ENCODE measurements around the gene SMIM33. TPM values are rescaled to one million over a fixed set of nuclear protein-coding genes. Genes with fewer than 3 reads are reported as not detected.
A peak's percentile ranks its signal among the peaks of the same experiment; 100 is the strongest.
"Not testable (repeated sequence)": the region's sequence is repeated elsewhere in the genome, so short reads cannot be mapped to it uniquely, and the experiment has no call there.

Gene SMIM33
- total and polyA plus RNA-seq, 4 experiments from 2014 or later, result 0.31 to 1.2 (median 1.0) TPM

DNA sequence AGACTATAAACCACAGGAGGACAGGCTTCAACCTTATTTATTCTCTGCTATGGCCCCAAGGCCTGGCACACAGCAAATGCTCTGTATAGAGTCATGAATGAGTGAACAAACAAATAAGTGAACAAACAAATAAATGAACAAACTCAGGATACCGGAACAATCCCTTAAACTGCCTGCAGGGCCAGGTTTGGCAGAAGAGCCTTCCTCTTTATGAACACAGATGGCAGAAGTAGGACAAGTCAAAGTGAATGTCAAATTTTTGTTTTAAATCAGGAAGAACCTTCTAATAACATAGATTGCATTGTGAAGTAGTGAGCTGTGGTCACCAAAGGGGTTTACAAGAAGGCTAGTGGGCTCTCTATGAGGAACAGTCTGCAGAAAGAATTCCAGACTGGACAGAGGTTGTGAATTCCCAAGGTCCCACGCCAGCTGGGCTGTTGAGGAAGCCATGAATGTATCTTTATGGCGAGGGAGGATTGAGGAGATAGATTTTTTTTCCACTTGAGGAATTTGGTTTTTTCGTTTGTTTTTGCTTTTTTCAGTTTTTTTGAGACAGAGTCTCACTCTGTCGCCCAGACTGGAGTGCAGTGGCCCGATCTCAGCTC, 42.1 kb downstream of the SMIM33 start:
- CTCF ChIA-PET (ENCODE audit: partially characterized antibody), result interaction anchor here (0.7 to 17.6 kb wide), 25 partner anchors 10 to 252 kb away, joined by 3 to 632 read pairs (median 8); partner anchors contain the start of genes DNAJC18, MZB1, SMIM33 and SPATA24
- H3K4me1 ChIP-seq (ENCODE audit: insufficient read depth, low read length), result peaks cover 34% of the 10 kb centered on the region
- peaks cover 32 to 50% (median 42%) of the 10 kb centered on the region in 4 donors for H3K4me1 Mint-ChIP-seq
- H3K36me3 Mint-ChIP-seq, result no peaks in the 10 kb centered on the region
- H3K4me3 Mint-ChIP-seq, result peak overlapping the region in 5 of 8 donors; percentile 26 to 60 (median 55)
- no peak for DNase-seq
- H3K36me3 ChIP-seq (ENCODE audit: insufficient read depth, low read length), result no peaks in the 10 kb centered on the region
- intact Hi-C loops (cut with micrococcal nuclease), result loop anchor here (1.0 to 5.0 kb wide), 4 partner anchors 31 to 226 kb away; partner anchors contain the start of gene STING1
- H3K27me3 Mint-ChIP-seq, result no peaks in the 10 kb centered on the region
- no peaks in the 10 kb centered on the region for H3K9me3 ChIP-seq (ENCODE audit: control insufficient read depth in 1 of 2, low read length in 2 of 2)
- H3K4me3 ChIP-seq (ENCODE audit: low read length in 2 of 2), result no peak overlapping the region
- POLR2A ChIA-PET (ENCODE audit: partially characterized antibody), result interaction anchor here (1.0 to 6.2 kb wide), 7 partner anchors 30 to 109 kb away, joined by 3 to 103 read pairs (median 10); partner anchors contain the start of genes DNAJC18, SMIM33, SPATA24 and STING1
- H3K27ac ChIP-seq (ENCODE audit: low read depth, low read length), result no peak overlapping the region
- peaks cover 0 to 3% (median 0%) of the 10 kb centered on the region in 8 donors for H3K9me3 Mint-ChIP-seq
- H3K27me3 ChIP-seq (ENCODE audit: insufficient read depth, low read length), result no peaks in the 10 kb centered on the region
- H3K27ac Mint-ChIP-seq, result peak overlapping the region in 6 of 7 donors; percentile 32 to 86 (median 60)

DNA sequence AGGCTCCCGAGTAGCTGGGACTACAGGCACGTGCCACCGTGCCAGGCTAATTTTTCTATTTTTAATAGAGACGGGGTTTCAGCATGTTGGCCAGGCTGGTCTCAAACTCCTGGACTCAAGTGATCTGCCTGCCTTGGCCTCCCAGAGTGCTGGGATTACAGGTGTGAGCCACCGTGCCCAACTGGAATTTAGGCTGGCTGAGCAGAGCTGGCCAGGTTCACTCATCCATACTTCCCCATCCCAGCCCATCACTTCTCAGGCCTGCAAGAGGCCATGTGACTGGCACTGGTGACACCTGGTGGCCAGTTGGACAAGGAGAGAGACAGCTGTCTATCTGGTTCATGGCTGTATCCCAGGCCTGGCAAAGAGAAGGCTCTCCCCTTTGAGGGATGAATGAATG, 42.6 kb downstream of the SMIM33 start:
- not testable (repeated sequence) for H3K4me3 ChIP-seq (ENCODE audit: low read length in 2 of 2); H3K27me3 Mint-ChIP-seq; H3K27me3 ChIP-seq (ENCODE audit: insufficient read depth, low read length); H3K36me3 ChIP-seq (ENCODE audit: insufficient read depth, low read length); H3K9me3 ChIP-seq (ENCODE audit: control insufficient read depth in 1 of 2, low read length in 2 of 2); H3K27ac ChIP-seq (ENCODE audit: low read depth, low read length); H3K9me3 Mint-ChIP-seq; H3K36me3 Mint-ChIP-seq
- Mint-ChIP-seq H3K27ac (peak overlapping the region in 6 of 7 donors; percentile 5 to 81 (median 48)), H3K4me3 (peak overlapping the region in 2 of 8 donors; percentile 21 to 27), H3K4me1 (peaks cover 35 to 54% (median 46%) of the 10 kb centered on the region in 4 donors)
- intact Hi-C loops (cut with micrococcal nuclease), result loop anchor here (1.0 to 5.0 kb wide), 4 partner anchors 31 to 226 kb away; partner anchors contain the start of gene STING1
- peaks cover 37% of the 10 kb centered on the region for H3K4me1 ChIP-seq (ENCODE audit: insufficient read depth, low read length)
- ChIA-PET POLR2A (ENCODE audit: partially characterized antibody) (interaction anchor here (0.6 to 6.2 kb wide), 8 partner anchors 31 to 110 kb away, joined by 3 to 103 read pairs (median 4); partner anchors contain the start of genes DNAJC18, SMIM33, SPATA24 and STING1), CTCF (ENCODE audit: partially characterized antibody) (interaction anchor here (0.7 to 17.6 kb wide), 29 partner anchors 10 to 239 kb away, joined by 3 to 632 read pairs (median 7); partner anchors contain the start of genes DNAJC18, MZB1, SMIM33 and SPATA24)
- DNase-seq, result peak; percentile 68 to 78 (median 74)

DNA sequence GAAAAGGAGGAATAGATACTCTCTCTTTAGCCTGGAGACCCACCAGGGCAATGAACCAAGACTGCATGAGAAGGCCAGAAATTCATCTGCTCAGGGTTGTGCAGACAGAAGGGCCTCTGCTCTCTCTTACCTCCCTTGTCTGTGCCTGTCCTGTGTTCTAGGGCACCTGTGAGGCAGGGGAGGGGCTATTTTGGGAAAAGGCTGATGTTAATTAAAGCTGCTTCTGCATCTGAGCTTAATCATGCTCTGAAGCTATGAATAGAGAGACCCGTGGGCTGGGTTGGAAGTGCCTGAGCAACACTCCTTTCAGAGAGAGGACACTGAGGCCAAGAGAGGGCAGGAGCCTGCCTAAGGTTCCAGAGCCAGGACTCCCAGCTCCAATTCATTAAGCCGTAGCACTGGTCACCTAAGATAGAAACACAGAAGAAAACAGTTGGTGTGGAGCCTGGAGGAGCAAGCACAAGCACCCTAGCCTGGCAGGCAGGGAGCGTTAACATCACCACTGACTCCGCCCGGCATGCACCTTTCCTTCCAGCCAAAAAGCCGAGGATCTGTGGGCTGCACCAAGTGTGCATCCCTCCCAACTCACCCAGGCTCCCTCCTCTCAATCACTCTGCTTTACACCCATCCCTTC, 43.2 kb downstream of the SMIM33 start:
- peaks cover 0 to 3% (median 0%) of the 10 kb centered on the region in 8 donors for H3K9me3 Mint-ChIP-seq
- Histone ChIP-seq H3K27ac (ENCODE audit: low read depth, low read length) (no peak overlapping the region), H3K4me3 (ENCODE audit: low read length in 2 of 2) (no peak overlapping the region), H3K27me3 (ENCODE audit: insufficient read depth, low read length) (no peaks in the 10 kb centered on the region), H3K9me3 (ENCODE audit: control insufficient read depth in 1 of 2, low read length in 2 of 2) (no peaks in the 10 kb centered on the region), H3K36me3 (ENCODE audit: insufficient read depth, low read length) (no peaks in the 10 kb centered on the region), H3K4me1 (ENCODE audit: insufficient read depth, low read length) (peaks cover 41% of the 10 kb centered on the region)
- no peak for DNase-seq
- POLR2A ChIA-PET (ENCODE audit: partially characterized antibody), result interaction anchor here (0.6 to 6.2 kb wide), 7 partner anchors 32 to 110 kb away, joined by 3 to 103 read pairs (median 4); partner anchors contain the start of genes DNAJC18, SMIM33, SPATA24 and STING1
- CTCF ChIA-PET (ENCODE audit: partially characterized antibody), result interaction anchor here (0.8 to 17.6 kb wide), 27 partner anchors 9 to 240 kb away, joined by 3 to 632 read pairs (median 8); partner anchors contain the start of genes DNAJC18, MZB1, SMIM33 and SPATA24
- H3K27me3 Mint-ChIP-seq, result peaks cover 0 to 1% of the 10 kb centered on the region in 2 donors
- H3K27ac Mint-ChIP-seq, result peak overlapping the region in 5 of 7 donors; percentile 5 to 81 (median 67)
- peaks cover 39 to 60% (median 50%) of the 10 kb centered on the region in 4 donors for H3K4me1 Mint-ChIP-seq
- no peaks in the 10 kb centered on the region for H3K36me3 Mint-ChIP-seq
- intact Hi-C loops (cut with micrococcal nuclease), result loop anchor here (1.0 to 5.0 kb wide), 4 partner anchors 32 to 227 kb away; partner anchors contain the start of gene STING1
- H3K4me3 Mint-ChIP-seq, result peak overlapping the region in 2 of 8 donors; percentile 21 to 27

DNA sequence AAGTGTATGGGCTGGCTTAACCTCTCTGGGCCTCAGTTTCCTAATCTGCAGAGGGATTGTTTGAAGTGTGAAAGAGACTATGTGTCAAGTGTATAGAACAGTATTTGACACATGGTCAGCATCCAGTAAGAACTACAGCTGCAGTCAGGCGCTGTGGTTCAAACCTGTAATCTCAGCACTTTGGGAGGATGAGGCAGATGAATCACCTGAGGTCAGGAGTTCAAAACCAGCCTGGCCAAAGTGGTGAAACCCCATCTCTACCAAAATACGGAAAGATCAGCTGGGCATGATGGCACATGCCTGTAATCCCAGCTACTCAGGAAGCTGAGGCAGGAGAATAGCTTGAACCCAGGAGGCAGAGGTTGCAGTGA, 43.7 kb downstream of the SMIM33 start:
- ChIA-PET CTCF (ENCODE audit: partially characterized antibody) (interaction anchor here (0.6 to 17.6 kb wide), 22 partner anchors 11 to 241 kb away, joined by 3 to 632 read pairs (median 9); partner anchors contain the start of genes DNAJC18, MZB1, SMIM33 and STING1), POLR2A (ENCODE audit: partially characterized antibody) (interaction anchor here (1.2 to 6.2 kb wide), 5 partner anchors 32 to 111 kb away, joined by 3 to 103 read pairs (median 19); partner anchors contain the start of genes SPATA24 and STING1)
- Histone ChIP-seq H3K9me3 (ENCODE audit: control insufficient read depth in 1 of 2, low read length in 2 of 2) (no peaks in the 10 kb centered on the region), H3K27me3 (ENCODE audit: insufficient read depth, low read length) (no peaks in the 10 kb centered on the region), H3K27ac (ENCODE audit: low read depth, low read length) (no peak overlapping the region), H3K4me1 (ENCODE audit: insufficient read depth, low read length) (peaks cover 41% of the 10 kb centered on the region), H3K36me3 (ENCODE audit: insufficient read depth, low read length) (no peaks in the 10 kb centered on the region), H3K4me3 (ENCODE audit: low read length in 2 of 2) (no peak overlapping the region)
- Mint-ChIP-seq H3K36me3 (no peaks in the 10 kb centered on the region), H3K4me1 (peaks cover 39 to 63% (median 51%) of the 10 kb centered on the region in 4 donors), H3K9me3 (peaks cover 0 to 4% (median 0%) of the 10 kb centered on the region in 8 donors), H3K4me3 (no peak overlapping the region), H3K27ac (peak overlapping the region in 1 of 7 donors; percentile 18), H3K27me3 (peaks cover under 1 to 2% of the 10 kb centered on the region in 2 donors)
- intact Hi-C loops (cut with micrococcal nuclease), result loop anchor here (5.0 kb wide), 1 partner anchor 227 kb away; no protein-coding TSS in a partner anchor
- no peak for DNase-seq

DNA sequence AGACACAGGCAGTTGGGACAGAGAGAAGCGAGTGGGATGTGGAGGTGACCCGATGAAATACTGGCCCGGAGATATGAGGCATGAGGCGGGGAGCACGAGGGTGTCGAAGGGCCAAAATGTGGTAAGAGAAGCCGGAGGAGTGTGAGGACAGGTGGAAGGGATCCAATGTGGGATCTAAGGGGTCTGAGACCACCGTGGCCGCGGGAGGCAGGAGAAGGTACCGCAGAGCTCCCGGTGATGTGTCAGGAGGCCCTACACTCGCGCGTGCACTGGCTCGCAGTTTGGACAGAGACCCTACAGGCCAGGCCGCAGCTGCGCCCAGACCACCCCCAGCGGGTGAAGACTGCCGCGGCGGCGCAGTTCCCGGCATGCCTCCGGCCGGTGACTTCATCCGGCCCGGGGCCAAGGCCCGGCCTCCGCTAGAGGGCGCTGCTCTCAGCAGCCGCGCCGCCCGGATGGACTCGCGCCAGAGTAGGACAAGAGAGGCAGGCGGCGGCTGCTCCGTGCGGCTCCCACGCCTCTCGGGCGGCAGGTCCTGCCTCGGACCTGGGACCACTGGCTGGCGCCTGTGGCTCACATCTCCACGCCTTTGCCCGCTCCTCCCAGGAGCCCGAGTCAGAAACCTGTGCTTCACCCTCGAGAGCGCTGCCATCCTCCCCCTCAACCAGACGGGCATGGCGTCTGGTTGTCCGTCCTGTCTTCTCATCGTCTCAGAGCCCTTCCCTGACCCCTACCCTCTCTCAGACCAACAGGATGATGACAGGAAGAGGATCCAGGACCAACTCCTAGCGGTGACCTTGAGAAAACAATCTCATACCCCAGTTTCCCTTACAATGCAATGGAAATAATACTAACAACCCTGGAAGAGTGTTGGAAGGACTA, 47.1 kb downstream of the SMIM33 start:
- no peaks in the 10 kb centered on the region for H3K36me3 ChIP-seq (ENCODE audit: insufficient read depth, low read length)
- peak; percentile 79 to 93 (median 86) for DNase-seq
- peaks cover 1 to 4% of the 10 kb centered on the region in 2 donors for H3K27me3 Mint-ChIP-seq
- no peaks in the 10 kb centered on the region for H3K27me3 ChIP-seq (ENCODE audit: insufficient read depth, low read length)
- no peaks in the 10 kb centered on the region for H3K36me3 Mint-ChIP-seq
- H3K4me3 ChIP-seq (ENCODE audit: low read length in 2 of 2), result peak overlapping the region; percentile 65 to 84
- H3K27ac Mint-ChIP-seq, result peak overlapping the region; percentile 80 to 99 (median 98)
- H3K9me3 Mint-ChIP-seq, result peaks cover 0 to 3% (median 0%) of the 10 kb centered on the region in 8 donors
- ChIA-PET POLR2A (ENCODE audit: partially characterized antibody) (interaction anchor here (0.6 to 3.8 kb wide), 12 partner anchors 34 to 116 kb away, joined by 3 to 22 read pairs (median 4); partner anchors contain the start of genes SMIM33, SPATA24, STING1 and UBE2D2), CTCF (ENCODE audit: partially characterized antibody) (interaction anchor here (0.6 to 17.6 kb wide), 28 partner anchors 12 to 248 kb away, joined by 3 to 632 read pairs (median 4); partner anchors contain the start of genes DNAJC18, SMIM33, STING1 and UBE2D2)
- peak overlapping the region; percentile 78 for H3K27ac ChIP-seq (ENCODE audit: low read depth, low read length)
- peaks cover 16 to 32% (median 23%) of the 10 kb centered on the region in 4 donors for H3K4me1 Mint-ChIP-seq
- H3K4me1 ChIP-seq (ENCODE audit: insufficient read depth, low read length), result peaks cover 13% of the 10 kb centered on the region
- intact Hi-C loops (cut with micrococcal nuclease), result loop anchor here (1.0 kb wide), 6 partner anchors 43 to 247 kb away; partner anchors contain the start of genes DNAJC18 and UBE2D2
- peak overlapping the region; percentile 76 to 96 (median 90) for H3K4me3 Mint-ChIP-seq
- H3K9me3 ChIP-seq (ENCODE audit: control insufficient read depth in 1 of 2, low read length in 2 of 2), result no peaks in the 10 kb centered on the region

Data from CD4-positive, alpha-beta memory T cell (primary cell).